ENCODE measurements around the gene CAMK2A. TPM values are rescaled to one million over a fixed set of nuclear protein-coding genes. Genes with fewer than 3 reads are reported as not detected.

CAMK2A gene
- total and polyA plus RNA-seq, 2 experiments from 2014 or later: 0.43 TPM; not detected in 1

GRCh38 chr5:150278046-150278730, 11.4 kb downstream of the CAMK2A start:
- TF ChIP-seq EZH2 (IDR thresholded peaks at IDR 0.05; ENCODE audit: insufficient read depth, poor library complexity, severe bottlenecking): no peak
- no peak for TF ChIP-seq EZH2phosphoT487 (IDR thresholded peaks at IDR 0.05; ENCODE audit: insufficient read depth, low read depth)
- no peaks in the 10 kb centered on the region for H4K20me1 ChIP-seq (ENCODE audit: insufficient read depth)
- H3K4me1 ChIP-seq (ENCODE audit: insufficient read depth): peaks cover 20% of the 10 kb centered on the region
- no peak overlapping the region for H2AFZ ChIP-seq
- no peaks in the 10 kb centered on the region for H3K27me3 ChIP-seq (replicated peaks; ENCODE audit: insufficient read depth)
- no peaks in the 10 kb centered on the region for H3K36me3 ChIP-seq (ENCODE audit: low read depth)
- peak overlapping the region; percentile 38 for H3K4me2 ChIP-seq (ENCODE audit: unreplicated experiment)
- no peaks in the 10 kb centered on the region for H3K9me2 ChIP-seq (ENCODE audit: insufficient read depth)
- H3K27ac ChIP-seq: peak overlapping the region; percentile 74
- H3K4me3 ChIP-seq: no peak overlapping the region
- in situ Hi-C loops (cut with MboI): no loop called here
- peak; percentile 66 for DNase-seq
- H3K79me2 ChIP-seq (ENCODE audit: insufficient read depth): no peaks in the 10 kb centered on the region
- peak overlapping the region; percentile 19; the same call in 1 of the 2 replicates for H3K9ac ChIP-seq
- no peaks in the 10 kb centered on the region for H3K9me3 ChIP-seq (ENCODE audit: low read depth)
- 74 to 79% methylated on average over 5 to 7 of the region's 7 CpGs for WGBS, 2 experiments (ENCODE audit: low coverage in 1 of 2, low lambda C conversion rate in 2 of 2, missing lambda C conversion rate in 2 of 2)
- peaks cover 21% of the 10 kb centered on the region for H3F3A ChIP-seq (ENCODE audit: insufficient read depth)

- Histone ChIP-seq H3K9me2 (ENCODE audit: insufficient read depth) (no peaks in the 10 kb centered on the region), H3K4me1 (ENCODE audit: insufficient read depth) (peaks cover 20% of the 10 kb centered on the region), H4K20me1 (ENCODE audit: insufficient read depth) (no peaks in the 10 kb centered on the region)
Observed at GRCh38 chr5:150277043-150277442, 12.5 kb downstream of the CAMK2A start.

GRCh38 chr5:150274811-150275210, 14.8 kb downstream of the CAMK2A start:
- no peak overlapping the region for H2AFZ ChIP-seq
- H3F3A ChIP-seq (ENCODE audit: insufficient read depth): peaks cover 21% of the 10 kb centered on the region
- TF ChIP-seq EZH2phosphoT487 (IDR thresholded peaks at IDR 0.05; ENCODE audit: insufficient read depth, low read depth) (no peak), EZH2 (IDR thresholded peaks at IDR 0.05; ENCODE audit: insufficient read depth, poor library complexity, severe bottlenecking) (no peak)
- no peak overlapping the region for H3K4me2 ChIP-seq (ENCODE audit: unreplicated experiment)
- no peaks in the 10 kb centered on the region for H4K20me1 ChIP-seq (ENCODE audit: insufficient read depth)
- peaks cover 20% of the 10 kb centered on the region for H3K4me1 ChIP-seq (ENCODE audit: insufficient read depth)
- no peak for DNase-seq
- no peak overlapping the region for H3K9ac ChIP-seq
- H3K27me3 ChIP-seq (replicated peaks; ENCODE audit: insufficient read depth): no peaks in the 10 kb centered on the region
- no peaks in the 10 kb centered on the region for H3K36me3 ChIP-seq (ENCODE audit: low read depth)
- H3K27ac ChIP-seq: no peak overlapping the region
- H3K4me3 ChIP-seq: no peak overlapping the region
- no peaks in the 10 kb centered on the region for H3K79me2 ChIP-seq (ENCODE audit: insufficient read depth)
- no peaks in the 10 kb centered on the region for H3K9me2 ChIP-seq (ENCODE audit: insufficient read depth)
- H3K9me3 ChIP-seq (ENCODE audit: low read depth): no peaks in the 10 kb centered on the region
- 91 to 99% methylated on average over 4 of the region's 4 CpGs for WGBS, 2 experiments (ENCODE audit: low coverage in 1 of 2, low lambda C conversion rate in 2 of 2, missing lambda C conversion rate in 2 of 2)
- in situ Hi-C loops (cut with MboI): no loop called here

More at GRCh38 chr5:150277043-150277442, 12.5 kb downstream of the CAMK2A start:
- H3F3A ChIP-seq (ENCODE audit: insufficient read depth): peaks cover 21% of the 10 kb centered on the region
- no peaks in the 10 kb centered on the region for H3K79me2 ChIP-seq (ENCODE audit: insufficient read depth)
- no peak overlapping the region for H3K9ac ChIP-seq
- no peak for DNase-seq
- no peak overlapping the region for H3K4me2 ChIP-seq (ENCODE audit: unreplicated experiment)
- H3K27ac ChIP-seq: no peak overlapping the region
- H3K27me3 ChIP-seq (replicated peaks; ENCODE audit: insufficient read depth): no peaks in the 10 kb centered on the region
- TF ChIP-seq EZH2 (IDR thresholded peaks at IDR 0.05; ENCODE audit: insufficient read depth, poor library complexity, severe bottlenecking): no peak
- no peak for TF ChIP-seq EZH2phosphoT487 (IDR thresholded peaks at IDR 0.05; ENCODE audit: insufficient read depth, low read depth)
- in situ Hi-C loops (cut with MboI): no loop called here
- WGBS, 2 experiments (ENCODE audit: low coverage in 1 of 2, low lambda C conversion rate in 2 of 2, missing lambda C conversion rate in 2 of 2): 82 to 83% methylated on average over 4 of the region's 4 CpGs
- no peak overlapping the region for H2AFZ ChIP-seq
- H3K9me3 ChIP-seq (ENCODE audit: low read depth): no peaks in the 10 kb centered on the region
- H3K4me3 ChIP-seq: no peak overlapping the region
- H3K36me3 ChIP-seq (ENCODE audit: low read depth): no peaks in the 10 kb centered on the region

GRCh38 chr5:150272531-150272930, 17.0 kb downstream of the CAMK2A start:
- Histone ChIP-seq H3K27ac (no peak overlapping the region), H3K9me2 (ENCODE audit: insufficient read depth) (no peaks in the 10 kb centered on the region), H3K4me2 (ENCODE audit: unreplicated experiment) (no peak overlapping the region), H3K9ac (no peak overlapping the region), H3K27me3 (replicated peaks; ENCODE audit: insufficient read depth) (no peaks in the 10 kb centered on the region), H3K36me3 (ENCODE audit: low read depth) (no peaks in the 10 kb centered on the region), H2AFZ (no peak overlapping the region), H3K9me3 (ENCODE audit: low read depth) (no peaks in the 10 kb centered on the region), H3K4me1 (ENCODE audit: insufficient read depth) (peaks cover under 1% of the 10 kb centered on the region; the same call in 1 of the 2 replicates), H3K4me3 (no peak overlapping the region), H3K79me2 (ENCODE audit: insufficient read depth) (no peaks in the 10 kb centered on the region), H4K20me1 (ENCODE audit: insufficient read depth) (no peaks in the 10 kb centered on the region), H3F3A (ENCODE audit: insufficient read depth) (peaks cover 5% of the 10 kb centered on the region; the same call in 1 of the 2 replicates)
- 51 to 58% methylated on average over 4 to 5 of the region's 5 CpGs for WGBS, 2 experiments (ENCODE audit: low coverage in 1 of 2, low lambda C conversion rate in 2 of 2, missing lambda C conversion rate in 2 of 2)
- no peak for TF ChIP-seq EZH2 (IDR thresholded peaks at IDR 0.05; ENCODE audit: insufficient read depth, poor library complexity, severe bottlenecking)
- in situ Hi-C loops (cut with MboI): no loop called here
- peak; percentile 55 for DNase-seq
